GM18519 (cell line): ENCODE results near the gene SH3RF3.

Experiments
- ATAC-seq: cut with Tn5 transposase; IDR thresholded peaks from one replicate; pipeline ENCODE4 v1.9.1; 2021; ENCODE audit warnings: mild to moderate bottlenecking, moderate library complexity; ENCODE audit not compliant: unreplicated experiment, low FRiP score

SH3RF3 gene

DNA sequence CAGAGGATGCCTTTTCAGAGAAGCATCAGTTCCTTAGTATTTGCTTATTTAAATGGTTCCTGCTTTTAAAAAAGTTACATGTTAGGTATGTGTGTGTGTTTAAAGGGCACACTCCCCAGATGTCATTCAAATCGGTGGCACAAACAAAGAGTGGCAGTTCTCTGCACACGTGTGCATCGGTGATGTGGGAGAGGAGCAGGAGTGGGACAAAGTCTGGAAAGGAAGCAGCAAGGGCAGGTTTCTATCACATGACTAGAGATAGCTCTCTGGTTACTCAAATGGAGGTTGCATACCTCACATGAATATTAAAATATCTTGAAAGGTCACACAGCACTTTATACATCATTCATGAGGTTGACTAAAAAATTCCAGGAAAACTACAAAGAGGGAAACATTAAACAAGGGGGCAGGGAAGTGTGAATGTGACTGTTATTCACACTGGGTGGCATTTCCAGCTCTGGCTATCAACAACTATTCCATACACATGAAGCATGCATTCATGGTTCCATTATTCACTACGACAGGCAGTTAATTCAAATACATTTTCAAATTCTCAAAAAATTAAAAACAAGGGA, 420.1 kb downstream of the SH3RF3 start:
- ATAC-seq, result no peak
